Measurements from ENCODE around the gene MAGEA8.
"Not testable (repeated sequence)": the region's sequence is repeated elsewhere in the genome, so short reads cannot be mapped to it uniquely, and the experiment has no call there.

Gene MAGEA8

GRCh38 chrX:149881081-149881711, at the start of gene MAGEA8:
Gene MAGEA8 (plus strand): TSS chrX:149881183. CDS start chrX:149884273, 3,090 bp downstream.
- in situ Hi-C loops (cut with MboI; ENCODE audit: low sequenced_read_pairs) = no loop called here

DNA sequence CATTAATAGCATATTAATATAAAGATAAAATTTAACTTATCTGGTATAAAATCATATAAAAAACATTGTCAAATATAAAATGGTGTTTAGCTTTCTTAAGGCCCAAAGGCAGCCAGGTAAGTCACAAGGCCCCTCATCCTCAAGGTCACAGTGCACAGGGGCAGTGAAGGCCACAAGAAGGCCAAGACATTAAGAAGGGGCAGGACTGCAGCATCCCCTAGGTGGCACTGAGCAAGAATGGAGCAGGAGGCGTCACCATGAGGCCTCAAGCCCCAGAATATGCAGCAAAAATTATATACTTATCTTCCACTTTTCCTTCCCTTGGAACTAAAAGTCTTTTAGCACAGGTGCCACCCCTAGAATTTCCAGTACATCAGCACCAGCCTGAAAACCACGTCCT, 49.5 kb upstream of the MAGEA8 start:
- in situ Hi-C loops (cut with MboI; ENCODE audit: low sequenced_read_pairs) = no loop called here

GRCh38 chrX:149836728-149837127, 44.3 kb upstream of the MAGEA8 start:
- in situ Hi-C loops (cut with MboI; ENCODE audit: low sequenced_read_pairs) = not testable (repeated sequence)

DNA sequence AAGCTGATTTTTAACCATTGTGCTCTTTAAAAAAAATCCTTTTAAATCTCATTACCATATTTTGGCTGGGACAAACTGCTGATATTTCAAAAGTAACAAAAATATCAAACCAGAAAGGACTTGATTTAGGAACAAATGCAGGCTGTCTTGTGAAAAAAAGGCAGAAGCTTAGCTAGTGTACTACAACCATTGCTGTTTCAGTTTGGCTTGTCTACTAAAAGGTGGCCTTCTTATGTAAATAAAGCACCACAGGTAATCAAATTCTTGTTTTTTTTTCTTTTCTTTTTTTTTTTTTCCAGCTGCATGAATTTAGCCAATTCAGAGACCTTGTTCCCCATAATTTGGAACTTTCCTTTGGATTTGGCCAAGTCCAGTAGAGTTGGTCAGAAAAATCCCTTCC, 43.8 kb upstream of the MAGEA8 start:
- in situ Hi-C loops (cut with MboI; ENCODE audit: low sequenced_read_pairs) = no loop called here

DNA sequence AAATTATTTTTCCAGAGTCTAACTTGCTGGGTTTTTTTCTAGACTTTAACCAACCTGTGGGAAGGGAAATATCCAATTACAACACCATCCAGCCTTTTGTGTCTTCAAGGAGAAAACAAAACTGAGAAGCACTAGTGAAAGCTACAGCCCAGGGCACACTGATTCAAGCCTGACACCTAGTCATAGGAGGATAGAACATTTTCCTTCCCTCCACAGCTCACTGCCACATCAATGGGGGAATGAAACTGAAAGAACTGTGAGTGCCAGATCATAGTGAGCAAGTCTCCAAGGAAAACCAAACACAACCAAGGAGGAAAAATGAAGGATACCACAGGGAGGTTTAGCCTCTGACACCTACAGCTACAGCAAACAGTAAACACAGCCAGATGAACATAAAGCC, 43.3 kb upstream of the MAGEA8 start:
- in situ Hi-C loops (cut with MboI; ENCODE audit: low sequenced_read_pairs) = no loop called here

DNA sequence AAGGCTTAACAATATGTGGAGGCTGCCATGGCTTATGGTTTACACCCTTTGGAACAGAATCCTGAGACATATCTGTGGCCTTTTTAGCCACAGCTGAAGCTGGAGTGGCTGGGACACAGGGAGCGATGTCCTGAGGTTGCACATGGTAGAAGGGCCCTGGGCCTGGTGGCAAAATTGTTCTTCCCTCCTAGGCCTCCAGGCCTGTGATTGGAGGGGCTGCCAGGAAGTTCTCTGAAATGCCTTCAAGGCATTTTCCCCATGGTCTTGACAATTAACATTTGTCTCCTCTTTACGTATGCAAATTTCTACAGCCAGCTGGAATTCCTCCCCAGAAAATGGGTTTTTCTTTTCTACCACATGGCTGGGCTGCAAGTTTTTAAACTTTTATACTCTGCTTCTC, 39.1 kb upstream of the MAGEA8 start:
- in situ Hi-C loops (cut with MboI; ENCODE audit: low sequenced_read_pairs) = no loop called here

GRCh38 chrX:149845385-149845784, 35.6 kb upstream of the MAGEA8 start:
- in situ Hi-C loops (cut with MboI; ENCODE audit: low sequenced_read_pairs) = no loop called here

GRCh38 chrX:149846789-149847188, 34.2 kb upstream of the MAGEA8 start:
- in situ Hi-C loops (cut with MboI; ENCODE audit: low sequenced_read_pairs) = no loop called here

DNA sequence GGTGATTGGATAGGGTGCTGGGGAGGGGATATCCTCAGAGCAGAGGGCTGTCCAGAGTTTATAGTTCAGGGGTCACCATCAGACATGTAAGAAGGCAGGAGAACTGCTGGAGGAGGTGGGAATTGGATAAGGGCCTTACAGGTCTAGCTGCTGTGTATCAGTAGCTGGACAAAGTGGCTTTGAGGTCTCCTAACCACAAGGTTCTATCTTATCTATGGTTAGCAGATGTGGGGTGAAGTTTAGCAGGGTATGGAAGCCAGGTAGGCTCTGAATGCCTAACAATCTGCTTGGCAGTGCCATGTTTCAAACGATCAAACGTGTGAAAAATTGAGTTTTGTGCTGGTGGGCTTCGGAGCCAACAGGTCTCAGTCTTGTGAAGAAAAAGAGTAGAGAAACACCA, 32.1 kb upstream of the MAGEA8 start:
- in situ Hi-C loops (cut with MboI; ENCODE audit: low sequenced_read_pairs) = no loop called here

DNA sequence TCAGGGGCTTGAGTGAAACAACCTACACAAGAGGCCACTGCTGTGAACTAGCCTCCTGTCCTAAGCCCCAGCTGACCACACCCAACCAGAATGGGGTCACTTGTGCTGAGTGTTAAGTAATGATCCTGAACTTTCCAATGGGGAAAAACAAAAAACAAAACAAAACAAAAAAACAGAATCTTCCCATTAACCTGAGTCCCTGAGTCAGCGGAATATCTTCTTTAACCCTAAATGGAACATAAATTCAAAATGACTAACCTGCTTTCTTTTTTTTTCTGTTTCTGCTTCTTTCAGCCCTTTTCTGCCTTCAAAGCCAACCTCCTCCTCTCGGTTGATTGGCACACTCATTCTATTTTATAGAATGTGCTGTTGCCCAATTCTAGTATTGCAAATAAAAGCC, 31.2 kb upstream of the MAGEA8 start:
- in situ Hi-C loops (cut with MboI; ENCODE audit: low sequenced_read_pairs) = no loop called here

GRCh38 chrX:149851864-149852263, 29.1 kb upstream of the MAGEA8 start:
- in situ Hi-C loops (cut with MboI; ENCODE audit: low sequenced_read_pairs) = no loop called here

GRCh38 chrX:149853925-149854324, 27.1 kb upstream of the MAGEA8 start:
- in situ Hi-C loops (cut with MboI; ENCODE audit: low sequenced_read_pairs) = no loop called here

DNA sequence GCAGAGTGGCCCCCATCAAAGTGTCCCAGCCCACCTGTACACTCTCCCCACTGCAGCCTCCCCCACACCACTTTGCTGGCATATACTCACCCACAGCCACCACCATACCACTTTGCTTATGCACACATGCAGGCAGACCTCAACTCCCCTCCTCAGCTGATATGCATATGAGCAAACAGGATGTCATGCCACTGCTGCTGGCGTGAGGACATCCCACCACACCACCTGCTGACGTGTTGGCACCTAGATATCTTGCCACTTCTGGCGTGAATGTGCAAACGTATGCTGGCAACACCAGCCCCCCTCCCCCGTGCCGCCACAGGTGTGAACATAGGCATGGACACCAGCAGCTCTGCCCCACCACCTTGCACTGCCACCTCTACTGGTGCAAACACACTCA, 22.4 kb upstream of the MAGEA8 start:
- in situ Hi-C loops (cut with MboI; ENCODE audit: low sequenced_read_pairs) = no loop called here

DNA sequence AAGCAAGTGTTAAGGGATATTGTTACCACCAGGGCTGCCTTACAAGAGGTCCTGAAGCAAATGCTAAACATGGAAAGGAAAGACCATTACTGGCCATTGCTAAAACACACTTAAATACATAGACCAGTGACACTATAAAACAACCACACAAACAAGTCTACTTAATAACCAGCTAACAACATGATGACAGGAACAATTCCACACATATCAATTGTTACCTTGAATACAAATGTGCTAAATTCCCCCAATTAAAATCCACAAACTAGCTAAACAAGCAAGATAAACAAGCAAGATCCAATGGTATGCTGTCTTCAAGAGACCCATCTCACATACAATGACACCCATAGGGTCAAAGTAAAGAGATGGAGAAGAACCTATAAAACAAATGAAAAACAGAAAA, 20.5 kb upstream of the MAGEA8 start:
- in situ Hi-C loops (cut with MboI; ENCODE audit: low sequenced_read_pairs) = no loop called here

- in situ Hi-C loops (cut with MboI; ENCODE audit: low sequenced_read_pairs) = no loop called here
These were observed 15.6 kb upstream of the MAGEA8 start for GRCh38 chrX:149865390-149865789.

DNA sequence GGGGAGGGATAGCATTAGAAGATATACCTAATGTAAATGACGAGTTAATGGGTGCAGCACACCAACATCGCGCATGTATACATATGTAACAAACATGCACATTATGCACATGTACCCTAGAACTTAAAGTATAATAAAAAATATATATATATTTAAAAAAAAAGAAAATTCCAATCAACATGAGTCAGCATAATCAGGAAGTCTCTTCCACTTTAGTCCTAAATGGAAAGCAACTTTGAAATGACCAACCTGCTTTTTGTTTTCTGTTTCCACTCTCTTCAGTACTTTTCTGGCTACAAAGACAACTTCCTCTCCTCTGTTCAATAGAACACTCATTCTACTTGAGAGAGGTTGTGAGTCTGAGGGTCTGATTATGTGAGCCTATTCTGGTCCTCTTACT, 13.5 kb upstream of the MAGEA8 start:
- in situ Hi-C loops (cut with MboI; ENCODE audit: low sequenced_read_pairs) = no loop called here

DNA sequence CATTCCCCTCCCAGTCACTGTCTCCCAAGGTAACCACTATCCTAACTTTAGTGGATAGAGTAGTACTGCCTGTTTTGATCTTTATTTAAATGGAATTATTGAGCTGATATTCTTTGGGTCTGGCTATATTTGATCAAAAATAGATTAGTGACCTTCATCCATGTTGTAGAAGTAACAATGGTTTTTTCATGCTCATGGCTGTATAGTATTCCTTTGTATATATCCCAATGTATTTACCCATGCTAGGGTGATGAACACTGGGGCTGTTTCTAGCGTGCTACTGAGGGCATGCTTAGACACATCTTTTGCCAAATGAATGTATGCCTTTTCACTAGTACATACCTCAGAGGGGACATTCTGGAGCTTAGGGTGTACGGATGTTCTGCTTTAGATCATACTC, 10.1 kb upstream of the MAGEA8 start:
- in situ Hi-C loops (cut with MboI; ENCODE audit: low sequenced_read_pairs) = no loop called here

DNA sequence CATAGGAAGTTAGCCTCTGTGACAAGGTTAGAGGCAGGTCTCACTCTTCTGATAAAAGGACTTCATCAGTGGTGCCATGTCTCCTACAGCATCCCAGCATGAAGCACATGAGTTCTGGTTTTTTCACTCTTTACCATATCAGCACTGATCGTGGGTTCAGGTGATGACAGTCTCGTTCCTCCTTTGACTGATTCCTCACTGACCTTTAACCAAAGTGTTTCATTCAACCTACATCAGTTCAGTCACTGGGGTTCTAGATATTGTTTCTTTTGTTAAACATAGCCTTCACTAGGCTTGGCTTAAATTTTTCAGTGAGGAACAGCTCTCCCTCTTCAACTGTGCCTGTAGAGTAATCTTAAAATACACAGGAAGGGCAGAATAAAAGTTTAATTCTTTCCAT, 9.6 kb upstream of the MAGEA8 start:
- in situ Hi-C loops (cut with MboI; ENCODE audit: low sequenced_read_pairs) = no loop called here

- in situ Hi-C loops (cut with MboI; ENCODE audit: low sequenced_read_pairs) = no loop called here
These were observed 9.0 kb upstream of the MAGEA8 start for GRCh38 chrX:149871940-149872339.

GRCh38 chrX:149877157-149877556, 3.8 kb upstream of the MAGEA8 start:
- in situ Hi-C loops (cut with MboI; ENCODE audit: low sequenced_read_pairs) = no loop called here

- in situ Hi-C loops (cut with MboI; ENCODE audit: low sequenced_read_pairs) = no loop called here
These were observed 3.3 kb upstream of the MAGEA8 start for GRCh38 chrX:149877636-149878035.

DNA sequence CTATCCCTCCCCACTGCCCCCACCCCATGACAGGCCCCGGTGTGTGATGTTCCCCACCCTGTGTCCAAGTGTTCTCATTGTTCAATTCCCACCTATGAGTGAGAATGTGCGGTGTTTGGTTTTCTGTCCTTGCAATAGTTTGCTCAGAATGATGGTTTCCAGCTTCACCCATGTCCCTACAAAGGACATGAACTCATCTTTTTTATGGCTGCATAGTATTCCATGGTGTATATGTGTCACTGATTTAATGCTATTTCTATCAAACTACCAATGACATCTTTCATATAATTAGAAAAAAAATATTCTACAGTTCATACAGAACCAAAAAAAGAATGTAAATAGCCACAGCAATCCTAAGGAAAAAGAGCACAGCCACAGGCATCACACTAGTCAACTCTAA, 9.8 kb downstream of the MAGEA8 start:
- in situ Hi-C loops (cut with MboI; ENCODE audit: low sequenced_read_pairs) = not testable (repeated sequence)

GRCh38 chrX:149898554-149898953, 17.6 kb downstream of the MAGEA8 start:
- in situ Hi-C loops (cut with MboI; ENCODE audit: low sequenced_read_pairs) = no loop called here
